Measurements from ENCODE around the gene NACC1.

DNA sequence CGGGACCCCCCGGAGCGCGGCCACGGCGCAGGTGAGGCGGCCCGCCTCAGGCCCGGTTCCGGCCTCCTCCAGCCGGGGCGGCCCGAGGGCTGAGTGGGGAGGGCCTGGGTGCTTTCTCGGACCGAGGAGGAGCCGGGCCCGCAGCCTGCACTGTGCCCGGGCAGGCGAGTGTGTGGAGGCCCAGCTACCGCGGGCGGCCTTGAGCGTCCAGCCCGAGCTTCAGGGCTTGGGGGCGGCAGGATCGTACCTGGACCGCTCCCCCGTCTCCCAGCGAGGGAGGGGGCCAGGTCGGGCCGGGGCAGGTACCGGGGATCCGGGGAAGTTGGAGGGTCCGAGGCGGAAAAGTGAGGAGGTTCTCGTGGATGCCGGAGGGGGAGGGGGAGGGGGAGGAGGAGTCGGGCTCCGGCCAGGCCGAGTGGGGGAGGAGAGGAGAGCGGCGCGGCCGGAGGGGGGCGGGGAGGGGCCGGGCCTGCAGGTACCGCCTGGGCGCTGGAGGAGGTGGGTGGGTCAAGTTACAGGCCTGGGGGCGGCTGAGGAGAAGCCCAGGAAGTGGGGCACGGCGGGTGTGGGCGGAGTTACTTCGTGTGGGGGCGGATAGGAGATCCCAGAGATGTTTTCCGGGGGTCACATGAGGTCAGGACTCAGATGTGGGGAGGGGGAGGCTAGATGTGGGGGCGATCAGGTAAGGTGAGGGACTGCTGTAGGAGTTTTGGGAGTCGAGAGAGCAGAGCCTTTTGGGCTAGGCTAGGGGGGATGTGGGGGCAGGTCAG is 545 bp downstream of the NACC1 start:
- TF ChIP-seq CTCF (IDR thresholded peaks at IDR 0.05; ENCODE audit: low read depth, low read length) (no peak), POLR2A (IDR thresholded peaks at IDR 0.05; ENCODE audit: extremely low read depth, insufficient read length) (no peak), MYC (IDR thresholded peaks at IDR 0.05; ENCODE audit: low read depth, low read length) (no peak)
- TF ChIP-seq, protein P1, sequence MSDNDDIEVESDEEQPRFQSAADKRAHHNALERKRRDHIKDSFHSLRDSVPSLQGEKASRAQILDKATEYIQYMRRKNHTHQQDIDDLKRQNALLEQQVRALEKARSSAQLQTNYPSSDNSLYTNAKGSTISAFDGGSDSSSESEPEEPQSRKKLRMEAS (IDR thresholded peaks at IDR 0.05; ENCODE audit: low read depth, low read length): peak; percentile 47; the same call in 1 of the 2 replicates

Measured in NB4 (cell line).